NCI-H1694 (cell line): ENCODE results near the gene MAB21L3.

ENCODE experiments used
- DNase-seq: peaks from one replicate; lab custom pipeline; 2025; lab: John Stamatoyannopoulos, UW

MAB21L3 gene

GRCh38 chr1:116166011-116166571, 54.9 kb downstream of the MAB21L3 start:
- DNase-seq = no peak

- no peak for DNase-seq
Observed at GRCh38 chr1:116166655-116167054, 55.5 kb downstream of the MAB21L3 start.

GRCh38 chr1:116167625-116168276, 56.6 kb downstream of the MAB21L3 start:
- no peak for DNase-seq

GRCh38 chr1:116168277-116169032, 57.3 kb downstream of the MAB21L3 start:
- no peak for DNase-seq

GRCh38 chr1:116169898-116170297, 58.7 kb downstream of the MAB21L3 start:
- no peak for DNase-seq

GRCh38 chr1:116170721-116171589, 59.8 kb downstream of the MAB21L3 start:
- DNase-seq = no peak

GRCh38 chr1:116172666-116173065, 61.5 kb downstream of the MAB21L3 start:
- DNase-seq = no peak

GRCh38 chr1:116175611-116176010, 64.4 kb downstream of the MAB21L3 start:
- no peak for DNase-seq

- DNase-seq = no peak
Observed at GRCh38 chr1:116176306-116176789, 65.1 kb downstream of the MAB21L3 start.

- no peak for DNase-seq
Observed at GRCh38 chr1:116177861-116178260, 66.7 kb downstream of the MAB21L3 start.

GRCh38 chr1:116178837-116179236, 67.6 kb downstream of the MAB21L3 start:
- DNase-seq = no peak

GRCh38 chr1:116179419-116179818, 68.2 kb downstream of the MAB21L3 start:
- DNase-seq = no peak

GRCh38 chr1:116179964-116180363, 68.8 kb downstream of the MAB21L3 start:
- DNase-seq = no peak

- no peak for DNase-seq
Observed at GRCh38 chr1:116182019-116182714, 71.0 kb downstream of the MAB21L3 start.
